Measurements from ENCODE around the gene ERH. TPM values are rescaled to one million over a fixed set of nuclear protein-coding genes. Genes with fewer than 3 reads are reported as not detected.
"Not testable (repeated sequence)": the region's sequence is repeated elsewhere in the genome, so short reads cannot be mapped to it uniquely, and the experiment has no call there.

Gene ERH
- total RNA-seq, 1 experiment from 2014 or later, result 352 TPM

- H3K4me3 ChIP-seq (replicated peaks in 1 of 2; ENCODE audit: low read depth in 1 of 2, low read length in 2 of 2); BruUV-seq (replicated peaks); H4K20me1 ChIP-seq (ENCODE audit: insufficient read depth); CTCF ChIA-PET; RAD21 ChIA-PET (ENCODE audit: low non-redundant PET in 1 of 2, low total read pairs in 2 of 2, uncharacterized antibody in 2 of 2, unreplicated experiment in 2 of 2); H3K27ac ChIP-seq (ENCODE audit: low read depth, low read length); H3K9ac ChIP-seq (ENCODE audit: low read length); DNase-seq (ENCODE audit: low read depth, low spot score); H3K36me3 ChIP-seq (ENCODE audit: control insufficient read depth in 1 of 2, insufficient read depth in 2 of 2, low read length in 2 of 2); H3K27me3 ChIP-seq (ENCODE audit: insufficient read depth, low read length); ATAC-seq; H3K9me3 ChIP-seq (ENCODE audit: control insufficient read depth in 1 of 2, insufficient read depth in 1 of 2, low read depth in 1 of 2, low read length in 2 of 2); intact Hi-C loops (cut with micrococcal nuclease); POLR2A ChIA-PET; H2AFZ ChIP-seq (ENCODE audit: low read depth, low read length, poor library complexity, severe bottlenecking); H3K4me2 ChIP-seq (ENCODE audit: low read length); H3K9me2 ChIP-seq (ENCODE audit: insufficient read depth); H3K4me1 ChIP-seq (ENCODE audit: control insufficient read depth in 1 of 2, insufficient read depth in 2 of 2, low read length in 2 of 2): not testable (repeated sequence)
- peaks cover 57% of the 10 kb centered on the region for H3K79me2 ChIP-seq (ENCODE audit: insufficient read depth, low read length)
Measured at GRCh38 chr14:69416087-69416486, 18.0 kb upstream of the ERH start.

GRCh38 chr14:69413483-69413882 is 15.4 kb upstream of the ERH start:
- no peak overlapping the region for H3K27ac ChIP-seq (ENCODE audit: low read depth, low read length)
- H3K4me1 ChIP-seq (ENCODE audit: control insufficient read depth in 1 of 2, insufficient read depth in 2 of 2, low read length in 2 of 2), result no peaks in the 10 kb centered on the region
- peaks cover 5% of the 10 kb centered on the region; the same call in 1 of the 2 replicates for H4K20me1 ChIP-seq (ENCODE audit: insufficient read depth)
- BruUV-seq (replicated peaks), result no TSS peak
- no peak for ATAC-seq
- H3K4me2 ChIP-seq (ENCODE audit: low read length), result no peak overlapping the region
- peaks cover 79% of the 10 kb centered on the region for H3K79me2 ChIP-seq (ENCODE audit: insufficient read depth, low read length)
- ChIA-PET POLR2A (no interaction called here), CTCF (no interaction called here), RAD21 (ENCODE audit: low non-redundant PET in 1 of 2, low total read pairs in 2 of 2, uncharacterized antibody in 2 of 2, unreplicated experiment in 2 of 2) (no interaction called here)
- no peak for DNase-seq (ENCODE audit: low read depth, low spot score)
- H3K9ac ChIP-seq (ENCODE audit: low read length), result no peak overlapping the region
- no peak overlapping the region for H3K4me3 ChIP-seq (replicated peaks in 1 of 2; ENCODE audit: low read depth in 1 of 2, low read length in 2 of 2)
- intact Hi-C loops (cut with micrococcal nuclease), result no loop called here
- TF ChIP-seq EGR1 (IDR thresholded peaks at IDR 0.05; ENCODE audit: low read depth), result no peak
- no peak for TF ChIP-seq SRF (IDR thresholded peaks at IDR 0.05; ENCODE audit: low read depth)
- no peak for TF ChIP-seq ELF1 (IDR thresholded peaks at IDR 0.05; ENCODE audit: borderline replicate concordance, low read depth)
- no peak for TF ChIP-seq FOSL1 (IDR thresholded peaks at IDR 0.05; ENCODE audit: low read depth)
- TF ChIP-seq CTCF (IDR thresholded peaks at IDR 0.05 in 2 of 3, conservative IDR thresholded peaks at IDR 0.05 in 1 of 3; ENCODE audit: borderline replicate concordance in 1 of 3, insufficient read depth in 1 of 3, low read depth in 2 of 3, low read length in 2 of 3), result no peak
- no peak for TF ChIP-seq CEBPB (IDR thresholded peaks at IDR 0.05; ENCODE audit: low read depth)
- no peak for TF ChIP-seq CBX3 (IDR thresholded peaks at IDR 0.05; ENCODE audit: low read depth)
- TF ChIP-seq ZBTB33 (IDR thresholded peaks at IDR 0.05; ENCODE audit: extremely low read depth, insufficient replicate concordance, low read length), result no peak
- TF ChIP-seq ZNF274 (IDR thresholded peaks at IDR 0.05; ENCODE audit: low read depth, low read length), result no peak
- TF ChIP-seq EZH2phosphoT487 (IDR thresholded peaks at IDR 0.05; ENCODE audit: borderline replicate concordance), result no peak
- no peak for TF ChIP-seq TCF7L2 (IDR thresholded peaks at IDR 0.05; ENCODE audit: borderline replicate concordance, extremely low read depth, insufficient read depth, insufficient read length)
- no peak for TF ChIP-seq ATF3 (IDR thresholded peaks at IDR 0.05)
- H3K9me2 ChIP-seq (ENCODE audit: insufficient read depth), result no peaks in the 10 kb centered on the region
- H2AFZ ChIP-seq (ENCODE audit: low read depth, low read length, poor library complexity, severe bottlenecking), result no peak overlapping the region
- no peaks in the 10 kb centered on the region for H3K27me3 ChIP-seq (ENCODE audit: insufficient read depth, low read length)
- no peaks in the 10 kb centered on the region for H3K36me3 ChIP-seq (ENCODE audit: control insufficient read depth in 1 of 2, insufficient read depth in 2 of 2, low read length in 2 of 2)
- no peaks in the 10 kb centered on the region for H3K9me3 ChIP-seq (ENCODE audit: control insufficient read depth in 1 of 2, insufficient read depth in 1 of 2, low read depth in 1 of 2, low read length in 2 of 2)

Measured in HCT116 (cell line).